Gastrocnemius medialis (tissue), 4 donors: ENCODE results near the gene CASS4.

ENCODE experiments used
- POLR2A ChIP-seq, 2 donors: fragments of 450-650 bp; IDR thresholded peaks; one replicate each; pipeline ENCODE4 v1.6.1; 2017; ENCODE audit warnings: antibody characterized with exemption in 2 of 2, mild to moderate bottlenecking in 2 of 2, moderate library complexity in 2 of 2
- TF ChIP-seq, protein P1 (sequence below), 5 experiments: fragments of 450-650 bp in 3 of 5; fragments of 200-600 bp in 2 of 5; sonication (generic) in 2 of 5; IDR thresholded peaks in 4 of 5; conservative IDR thresholded peaks in 1 of 5; 1 replicate in 4 of 5; 2 replicates in 1 of 5; pipeline ENCODE4 v1.5.1; 2016 to 2019; ENCODE audit warnings: antibody characterized with exemption in 5 of 5, mild to moderate bottlenecking in 3 of 5, moderate library complexity in 3 of 5

DNA sequence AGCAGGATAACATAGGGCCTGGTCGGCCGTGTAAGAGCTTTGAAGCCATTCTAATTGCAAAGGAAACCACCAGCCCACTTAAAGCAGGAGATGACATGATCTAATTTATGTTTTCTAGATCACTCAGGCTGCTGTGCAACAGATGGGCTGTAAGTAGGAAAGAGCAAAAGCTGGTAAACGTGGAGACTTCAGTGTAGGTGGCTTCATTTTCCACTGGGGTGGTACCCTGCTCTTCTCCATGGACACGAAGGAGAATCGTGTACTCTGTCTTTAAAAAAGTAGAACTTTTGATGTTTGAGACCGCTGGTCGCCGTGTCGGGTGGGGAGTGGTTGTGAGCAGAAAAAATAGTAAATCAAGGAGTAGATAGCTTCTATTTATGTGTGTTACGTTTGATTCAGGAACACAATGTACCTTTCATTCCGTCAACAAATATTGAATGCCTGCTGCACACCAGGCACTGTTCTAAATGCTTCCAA is 6.4 kb downstream of the CASS4 start:
- no peak for TF ChIP-seq POLR2A (IDR thresholded peaks at IDR 0.05)
- TF ChIP-seq, protein P1, sequence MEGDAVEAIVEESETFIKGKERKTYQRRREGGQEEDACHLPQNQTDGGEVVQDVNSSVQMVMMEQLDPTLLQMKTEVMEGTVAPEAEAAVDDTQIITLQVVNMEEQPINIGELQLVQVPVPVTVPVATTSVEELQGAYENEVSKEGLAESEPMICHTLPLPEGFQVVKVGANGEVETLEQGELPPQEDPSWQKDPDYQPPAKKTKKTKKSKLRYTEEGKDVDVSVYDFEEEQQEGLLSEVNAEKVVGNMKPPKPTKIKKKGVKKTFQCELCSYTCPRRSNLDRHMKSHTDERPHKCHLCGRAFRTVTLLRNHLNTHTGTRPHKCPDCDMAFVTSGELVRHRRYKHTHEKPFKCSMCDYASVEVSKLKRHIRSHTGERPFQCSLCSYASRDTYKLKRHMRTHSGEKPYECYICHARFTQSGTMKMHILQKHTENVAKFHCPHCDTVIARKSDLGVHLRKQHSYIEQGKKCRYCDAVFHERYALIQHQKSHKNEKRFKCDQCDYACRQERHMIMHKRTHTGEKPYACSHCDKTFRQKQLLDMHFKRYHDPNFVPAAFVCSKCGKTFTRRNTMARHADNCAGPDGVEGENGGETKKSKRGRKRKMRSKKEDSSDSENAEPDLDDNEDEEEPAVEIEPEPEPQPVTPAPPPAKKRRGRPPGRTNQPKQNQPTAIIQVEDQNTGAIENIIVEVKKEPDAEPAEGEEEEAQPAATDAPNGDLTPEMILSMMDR (IDR thresholded peaks at IDR 0.05 in 4 of 5, conservative IDR thresholded peaks at IDR 0.05 in 1 of 5): no peak
